ENCODE results near the gene LETM1. TPM values are rescaled to one million over a fixed set of nuclear protein-coding genes. Genes with fewer than 3 reads are reported as not detected.

Gene LETM1
- total and polyA plus RNA-seq, 2 experiments from 2014 or later: 19.0 to 42.3 TPM

GRCh38 chr4:1762264-1763010, 93.5 kb downstream of the LETM1 start:
- TF ChIP-seq EZH2 (IDR thresholded peaks at IDR 0.05; ENCODE audit: insufficient read depth, poor library complexity, severe bottlenecking) (no peak), EZH2phosphoT487 (IDR thresholded peaks at IDR 0.05; ENCODE audit: insufficient read depth, low read depth) (no peak)
- H2AFZ ChIP-seq: no peak overlapping the region
- DNase-seq: no peak
- H3K9ac ChIP-seq: no peak overlapping the region
- in situ Hi-C loops (cut with MboI): no loop called here
- H3K27ac ChIP-seq: no peak overlapping the region
- 83 to 86% methylated on average over 18 to 20 of the region's 20 CpGs for WGBS, 2 experiments (ENCODE audit: low coverage in 1 of 2, low lambda C conversion rate in 2 of 2, missing lambda C conversion rate in 2 of 2)
- no peak overlapping the region for H3K4me3 ChIP-seq
- no peaks in the 10 kb centered on the region for H4K20me1 ChIP-seq (ENCODE audit: insufficient read depth)
- H3K4me1 ChIP-seq (ENCODE audit: insufficient read depth): no peaks in the 10 kb centered on the region
- no peaks in the 10 kb centered on the region for H3F3A ChIP-seq (ENCODE audit: insufficient read depth)
- H3K9me3 ChIP-seq (ENCODE audit: low read depth): no peaks in the 10 kb centered on the region
- H3K79me2 ChIP-seq (ENCODE audit: insufficient read depth): no peaks in the 10 kb centered on the region
- H3K36me3 ChIP-seq (ENCODE audit: low read depth): no peaks in the 10 kb centered on the region
- no peaks in the 10 kb centered on the region for H3K27me3 ChIP-seq (replicated peaks; ENCODE audit: insufficient read depth)
- no peaks in the 10 kb centered on the region for H3K9me2 ChIP-seq (ENCODE audit: insufficient read depth)
- no peak overlapping the region for H3K4me2 ChIP-seq (ENCODE audit: unreplicated experiment)

Other genes with a start within 250 kb of the LETM1 start
- 3.8 and 15.3 TPM in 2 replicates for gene FAM53A, start 171.8 kb downstream of the LETM1 start, total RNA-seq (2014; rRNA removed; shearing (Covaris generic))
- gene FAM53A, start 171.8 kb downstream of the LETM1 start, polyA plus RNA-seq (2016; fragmentation: Nextera tagmentation; extraction: Ambion mirVana): 1.4 and 2.8 TPM in 2 replicates
- gene SLBP, start 143.8 kb downstream of the LETM1 start, total RNA-seq (2014; rRNA removed; shearing (Covaris generic)): 72.7 and 74.4 TPM in 2 replicates
- gene SLBP, start 143.8 kb downstream of the LETM1 start, polyA plus RNA-seq (2016; fragmentation: Nextera tagmentation; extraction: Ambion mirVana): 85.6 and 85.8 TPM in 2 replicates
- 55.4 and 80.2 TPM in 2 replicates for gene TMEM129, start 134.8 kb downstream of the LETM1 start, total RNA-seq (2014; rRNA removed; shearing (Covaris generic))
- 32.6 and 35.7 TPM in 2 replicates for gene TMEM129, start 134.8 kb downstream of the LETM1 start, polyA plus RNA-seq (2016; fragmentation: Nextera tagmentation; extraction: Ambion mirVana)
- 3.8 and 9.7 TPM in 2 replicates for gene TACC3, start 134.6 kb downstream of the LETM1 start, total RNA-seq (2014; rRNA removed; shearing (Covaris generic))
- 18.2 and 21.1 TPM in 2 replicates for gene TACC3, start 134.6 kb downstream of the LETM1 start, polyA plus RNA-seq (2016; fragmentation: Nextera tagmentation; extraction: Ambion mirVana)
- gene FGFR3, start 62.9 kb downstream of the LETM1 start, total RNA-seq (2014; rRNA removed; shearing (Covaris generic)): 0.13 and 0.97 TPM in 2 replicates
- 0.10 and 0.15 TPM in 2 replicates for gene FGFR3, start 62.9 kb downstream of the LETM1 start, polyA plus RNA-seq (2016; fragmentation: Nextera tagmentation; extraction: Ambion mirVana)
- 32.4 and 41.0 TPM in 2 replicates for gene NSD2, start 15.2 kb upstream of the LETM1 start, total RNA-seq (2014; rRNA removed; shearing (Covaris generic))
- gene NSD2, start 15.2 kb upstream of the LETM1 start, polyA plus RNA-seq (2016; fragmentation: Nextera tagmentation; extraction: Ambion mirVana): 19.1 and 20.1 TPM in 2 replicates
- 16.9 and 18.7 TPM in 2 replicates for gene NELFA, start 152.8 kb upstream of the LETM1 start, total RNA-seq (2014; rRNA removed; shearing (Covaris generic))
- gene NELFA, start 152.8 kb upstream of the LETM1 start, polyA plus RNA-seq (2016; fragmentation: Nextera tagmentation; extraction: Ambion mirVana): 23.6 and 23.9 TPM in 2 replicates
- 0.38 TPM in 1 of 2 replicates, not detected in the other for gene NAT8L, start 203.2 kb upstream of the LETM1 start, total RNA-seq (2014; rRNA removed; shearing (Covaris generic))
- 0.03 TPM in 1 of 2 replicates, not detected in the other for gene NAT8L, start 203.2 kb upstream of the LETM1 start, polyA plus RNA-seq (2016; fragmentation: Nextera tagmentation; extraction: Ambion mirVana)